Epidermal melanocyte (primary cell): ENCODE measurements around the gene GBP7.
"Not testable (repeated sequence)": the region's sequence is repeated elsewhere in the genome, so short reads cannot be mapped to it uniquely, and the experiment has no call there.

ENCODE experiments used
- DNase-seq: peaks from one replicate; pipeline ENCODE4 v3.0.0; 2011; ENCODE audit warnings: low spot score; ENCODE audit not compliant: insufficient read length

Gene GBP7, protein sequence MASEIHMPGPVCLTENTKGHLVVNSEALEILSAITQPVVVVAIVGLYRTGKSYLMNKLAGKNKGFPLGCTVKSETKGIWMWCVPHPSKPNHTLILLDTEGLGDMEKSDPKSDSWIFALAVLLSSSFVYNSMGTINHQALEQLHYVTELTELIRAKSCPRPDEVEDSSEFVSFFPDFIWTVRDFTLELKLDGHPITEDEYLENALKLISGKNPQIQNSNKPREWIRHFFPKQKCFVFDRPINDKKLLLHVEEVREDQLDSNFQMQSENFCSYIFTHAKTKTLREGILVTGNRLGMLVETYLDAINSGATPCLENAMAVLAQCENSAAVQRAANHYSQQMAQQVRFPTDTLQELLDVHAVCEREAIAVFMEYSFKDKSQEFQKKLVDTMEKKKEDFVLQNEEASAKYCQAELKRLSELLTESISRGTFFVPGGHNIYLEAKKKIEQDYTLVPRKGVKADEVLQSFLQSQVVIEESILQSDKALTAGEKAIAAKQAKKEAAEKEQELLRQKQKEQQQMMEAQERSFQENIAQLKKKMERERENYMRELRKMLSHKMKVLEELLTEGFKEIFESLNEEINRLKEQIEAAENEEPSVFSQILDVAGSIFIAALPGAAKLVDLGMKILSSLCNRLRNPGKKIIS

DNA sequence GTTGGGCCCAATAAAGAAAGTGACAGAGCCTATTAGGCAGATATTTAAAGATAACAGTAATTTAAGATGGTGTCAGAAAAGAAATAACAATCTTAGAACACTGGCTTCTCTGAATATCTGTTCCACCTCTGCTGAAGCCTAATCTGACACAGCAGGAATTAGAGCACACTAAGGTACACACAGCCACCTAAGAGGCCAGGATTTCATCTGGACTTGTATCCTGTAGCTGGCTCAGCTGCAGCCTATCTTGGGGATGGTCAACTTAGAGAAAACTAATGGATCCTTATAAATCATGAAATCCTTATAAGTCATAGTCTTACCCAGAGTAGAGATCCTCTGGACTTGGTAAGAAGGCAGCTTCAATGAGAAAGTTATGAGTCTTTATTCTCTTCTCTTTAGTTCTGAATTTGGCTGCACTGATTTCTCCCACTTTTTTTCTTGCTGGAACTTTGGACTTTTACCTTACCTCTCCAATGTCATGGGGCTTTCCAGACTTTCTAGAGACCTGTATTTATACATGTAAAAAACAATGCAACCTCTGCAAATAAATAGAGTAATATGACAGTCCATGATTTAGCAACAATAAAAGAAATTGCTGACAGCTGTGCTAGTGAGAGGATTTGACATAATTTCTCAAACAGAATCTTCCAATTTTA lies at the start of gene GBP7:
Gene GBP7, minus strand, starts transcription at position 403 of the 656 bp plus-strand sequence. CDS start 4,068 bp downstream, outside the sequence.
- no peak for DNase-seq

DNA sequence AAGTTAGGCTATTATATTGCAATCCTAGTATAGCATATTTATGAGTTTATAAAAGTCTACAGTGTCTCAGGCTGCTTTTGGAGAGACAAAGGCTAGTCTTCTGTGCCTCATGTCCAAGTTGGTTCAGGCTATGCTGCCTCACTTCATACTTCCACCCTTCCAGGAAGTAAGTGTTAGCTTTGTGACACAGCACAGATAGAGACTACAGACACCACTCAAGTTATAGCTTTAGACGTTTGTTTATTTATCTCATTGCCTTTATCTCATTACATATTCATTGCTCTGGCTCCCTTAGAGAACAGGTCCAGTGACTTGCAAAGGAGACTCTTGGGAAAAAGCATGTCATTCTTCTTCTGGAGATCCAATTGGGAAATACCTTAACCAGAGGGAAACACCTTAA lies 45.5 kb upstream of the GBP7 start:
- DNase-seq = no peak

DNA sequence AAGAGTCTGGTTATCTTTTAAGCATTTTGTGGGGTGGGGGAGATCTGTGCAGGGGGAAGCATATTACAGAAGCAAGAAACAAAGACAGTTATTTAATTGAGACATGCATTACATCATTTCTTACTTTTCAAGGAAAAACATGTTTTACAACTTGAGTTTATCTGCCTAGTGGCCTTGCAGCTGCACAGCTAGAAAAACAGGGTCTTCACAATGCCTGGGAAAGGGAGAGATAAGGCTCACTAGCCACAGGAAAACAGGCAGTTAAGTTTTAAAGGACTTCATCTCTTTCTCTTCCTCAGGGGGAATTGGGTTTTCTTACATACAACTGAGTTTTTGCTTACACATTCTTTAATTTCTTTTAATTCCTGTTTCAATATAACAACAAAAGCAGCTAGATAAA lies 44.0 kb upstream of the GBP7 start:
- not testable (repeated sequence) for DNase-seq

DNA sequence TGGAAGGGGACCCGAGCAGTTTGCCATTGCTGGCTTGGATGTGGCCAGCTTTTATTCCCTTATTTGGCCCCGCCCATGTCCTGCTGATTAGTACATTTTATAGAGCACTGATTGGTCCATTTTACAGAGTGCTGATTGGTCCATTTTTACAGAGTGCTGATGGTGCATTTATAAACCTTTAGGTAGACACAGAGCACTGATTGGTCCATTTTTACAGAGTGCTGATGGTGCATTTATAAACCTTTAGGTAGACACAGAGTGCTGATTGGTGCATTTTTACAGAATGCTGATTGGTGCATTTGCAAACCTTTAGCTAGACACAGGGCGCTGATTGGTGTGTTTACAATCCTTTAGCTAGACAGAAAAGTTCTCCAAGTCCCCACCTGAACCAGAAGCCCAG lies 43.1 kb upstream of the GBP7 start:
- DNase-seq = not testable (repeated sequence)

DNA sequence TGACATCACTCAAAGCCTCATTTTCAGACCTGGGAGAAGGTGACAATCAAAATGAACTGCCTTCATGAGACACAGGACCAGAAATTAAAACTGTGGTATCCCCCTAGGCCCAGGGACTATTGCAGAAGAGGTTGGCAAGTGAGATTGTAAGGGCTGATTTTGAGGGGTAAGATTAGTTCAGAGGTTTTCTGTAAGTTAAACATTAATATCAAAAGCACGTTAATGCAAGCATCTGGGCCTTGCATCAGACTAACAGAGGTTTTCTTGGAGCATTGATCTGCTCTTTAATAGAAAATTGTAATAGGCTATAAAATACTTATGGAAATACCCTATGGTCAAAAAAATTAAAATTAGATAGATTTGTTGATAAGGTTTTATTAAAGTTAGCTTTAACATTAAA lies 37.5 kb upstream of the GBP7 start:
- no peak for DNase-seq

DNA sequence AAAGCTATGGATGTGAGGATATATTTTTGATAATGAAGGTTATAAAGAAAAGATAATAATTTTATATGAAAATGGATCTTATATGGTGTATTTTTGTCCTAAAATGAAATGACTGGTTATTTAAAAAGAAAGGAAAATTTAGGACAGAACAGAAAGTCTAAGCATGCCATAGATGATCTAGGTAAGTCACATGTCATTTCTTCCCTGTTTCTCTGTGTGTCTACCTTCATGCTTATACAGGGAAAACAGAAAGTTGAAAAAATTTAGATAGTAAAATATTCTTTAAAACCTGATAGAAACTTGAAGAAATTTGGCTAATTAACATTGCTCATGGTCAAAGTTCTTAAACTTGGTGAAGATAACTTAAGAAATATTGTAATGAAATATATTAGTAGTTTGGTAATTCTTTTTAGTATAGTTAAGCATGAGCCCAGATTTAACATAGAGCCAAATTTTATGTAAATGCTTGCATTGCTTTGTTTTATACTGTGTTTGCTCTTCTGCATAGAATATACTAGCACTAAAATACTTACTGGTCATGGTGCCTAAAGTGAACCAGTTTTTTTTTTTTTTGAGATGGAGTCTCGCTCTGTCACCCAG lies 35.3 kb upstream of the GBP7 start:
- no peak for DNase-seq

DNA sequence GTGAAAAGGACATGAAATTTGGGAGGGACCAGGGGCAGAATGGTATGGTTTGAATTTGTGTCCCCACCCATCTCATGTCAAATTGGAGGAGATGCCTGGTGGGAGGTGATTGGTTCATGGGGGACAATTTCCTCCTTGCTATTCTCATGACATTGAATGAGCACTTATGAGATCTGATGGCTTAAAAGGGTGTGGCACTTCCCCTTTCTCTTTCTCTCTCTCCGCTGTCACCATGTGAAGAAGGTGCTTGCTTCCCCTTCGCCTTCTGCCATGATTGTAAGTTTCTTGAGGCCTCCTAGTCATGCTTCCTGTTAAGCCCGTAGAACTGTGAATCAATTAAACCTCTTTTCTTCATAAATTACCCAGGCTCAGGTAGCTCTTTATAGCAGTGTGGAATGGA lies 30.6 kb upstream of the GBP7 start:
- DNase-seq = no peak

DNA sequence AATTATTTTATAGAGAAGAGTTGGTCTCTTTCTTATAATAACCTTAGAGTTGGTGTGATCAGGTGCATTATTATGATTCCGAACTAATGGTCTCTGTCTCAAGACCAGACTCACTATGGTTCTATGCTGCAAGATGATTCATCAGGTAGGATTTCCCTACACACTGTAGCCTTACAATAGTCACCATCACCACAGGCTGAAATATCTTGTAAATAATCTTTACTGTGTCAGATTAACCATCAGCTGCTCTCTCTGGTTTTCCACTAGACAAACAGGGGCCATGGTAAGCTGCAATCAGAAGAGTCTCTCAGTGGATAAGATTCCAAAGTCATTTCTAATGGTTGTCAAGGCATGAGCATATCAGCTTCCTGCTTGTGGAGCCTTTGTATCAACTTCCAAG lies 27.4 kb upstream of the GBP7 start:
- no peak for DNase-seq

DNA sequence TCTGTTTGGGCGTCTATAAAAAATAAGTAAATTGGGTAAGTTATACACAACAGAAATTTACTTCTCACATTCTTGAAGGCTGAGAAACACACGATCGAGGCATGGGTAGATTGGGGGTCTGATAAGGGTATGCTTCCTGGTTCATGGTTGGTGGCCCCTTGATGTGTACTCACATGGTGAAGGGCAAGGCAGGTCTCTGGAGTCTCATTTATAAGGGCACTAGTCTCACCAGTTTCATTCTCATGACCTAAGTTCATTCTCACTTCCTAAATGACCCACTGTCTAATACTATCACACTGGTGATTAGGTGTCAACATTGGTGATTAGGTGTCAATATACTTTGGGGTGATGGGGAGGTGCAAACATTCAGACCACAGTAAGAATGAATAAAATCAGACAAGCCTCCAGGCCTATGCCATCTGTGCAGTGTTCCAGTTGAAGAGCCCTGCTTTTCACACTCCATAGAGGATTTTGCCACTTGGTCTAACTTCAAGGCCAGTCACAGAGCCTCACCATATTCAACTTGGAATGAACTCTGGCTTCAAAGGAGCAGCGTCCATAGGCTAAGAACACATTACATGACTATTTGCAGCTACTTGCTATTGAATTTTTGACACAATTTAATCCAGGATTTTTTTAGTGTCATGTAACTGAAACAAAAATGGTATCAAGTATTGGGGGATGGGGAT lies 25.4 kb upstream of the GBP7 start:
- DNase-seq = no peak

DNA sequence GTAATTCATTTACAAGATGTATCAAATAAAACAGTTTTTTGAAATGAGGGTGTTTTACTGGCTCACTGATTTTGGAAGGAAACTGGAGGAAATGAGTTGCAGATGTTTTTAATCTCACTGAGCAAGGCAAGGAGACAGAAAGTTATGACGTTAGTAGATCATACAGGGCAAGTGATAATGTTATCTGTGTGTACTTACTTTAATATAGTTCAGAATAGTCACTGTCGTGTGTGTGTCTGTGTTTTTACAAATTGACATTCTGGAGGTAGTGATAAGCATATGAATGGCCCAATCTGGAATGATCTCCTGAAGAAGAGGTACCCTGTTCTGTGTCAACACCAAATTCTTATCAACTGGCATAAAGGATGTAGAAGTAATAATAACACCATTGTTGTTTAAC lies 24.9 kb upstream of the GBP7 start:
- no peak for DNase-seq

DNA sequence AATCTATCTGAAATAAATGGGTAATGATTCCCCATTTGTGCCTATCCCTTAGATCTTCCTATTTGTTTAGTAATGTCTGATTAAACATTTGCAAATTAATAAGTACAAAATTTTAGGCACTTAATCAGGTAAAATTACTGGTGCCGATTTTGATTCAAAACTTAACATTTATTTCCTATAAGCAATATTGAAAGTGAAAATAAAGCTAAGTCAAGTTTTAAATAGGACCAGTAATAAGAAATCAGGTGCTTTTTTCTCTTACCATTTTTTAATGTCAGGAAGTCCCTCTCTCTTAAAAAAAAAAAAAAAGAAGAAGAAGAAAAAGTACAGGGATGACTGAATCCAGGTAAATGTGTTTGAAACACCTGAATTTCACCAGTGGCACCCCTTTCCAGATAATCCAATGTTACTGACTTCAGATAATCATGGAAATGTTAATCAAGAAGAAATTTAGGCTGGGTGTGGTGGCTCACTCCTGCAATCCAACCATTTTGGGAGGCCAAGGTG lies 23.8 kb upstream of the GBP7 start:
- no peak for DNase-seq

DNA sequence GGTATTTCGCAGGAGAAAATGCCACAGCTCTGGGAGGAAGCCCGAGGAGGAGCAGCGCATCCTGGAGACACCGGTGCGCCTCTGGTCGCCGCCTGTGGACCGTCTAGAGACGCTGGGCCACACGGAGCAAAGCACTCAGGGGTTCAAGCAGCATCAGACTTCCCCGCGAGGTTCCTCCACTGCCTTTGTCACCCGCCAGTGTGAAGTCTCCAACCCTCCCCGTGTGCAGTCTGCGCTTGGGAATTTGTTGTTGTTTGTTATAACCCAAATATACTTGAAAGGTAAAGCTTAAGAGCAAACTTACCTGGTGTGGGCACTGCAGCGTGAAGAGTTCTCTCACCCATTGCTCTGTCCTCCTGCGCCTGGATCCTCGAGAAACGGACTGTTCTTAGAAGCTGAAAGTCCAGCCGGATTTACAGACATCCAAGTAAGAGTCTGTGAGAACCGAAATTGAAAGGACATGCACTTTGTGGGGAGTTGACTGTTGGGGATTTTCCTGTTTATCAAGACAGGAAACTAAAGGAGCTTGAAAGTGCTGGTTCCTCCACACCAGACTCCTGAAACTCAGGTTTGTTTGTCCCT lies 22.8 kb upstream of the GBP7 start, which contains the start of gene GBP4:
Gene GBP4, minus strand, starts transcription at position 452 of the 582 bp plus-strand sequence. Its CDS starts 108 bp downstream, at position 344.
- DNase-seq = no peak

DNA sequence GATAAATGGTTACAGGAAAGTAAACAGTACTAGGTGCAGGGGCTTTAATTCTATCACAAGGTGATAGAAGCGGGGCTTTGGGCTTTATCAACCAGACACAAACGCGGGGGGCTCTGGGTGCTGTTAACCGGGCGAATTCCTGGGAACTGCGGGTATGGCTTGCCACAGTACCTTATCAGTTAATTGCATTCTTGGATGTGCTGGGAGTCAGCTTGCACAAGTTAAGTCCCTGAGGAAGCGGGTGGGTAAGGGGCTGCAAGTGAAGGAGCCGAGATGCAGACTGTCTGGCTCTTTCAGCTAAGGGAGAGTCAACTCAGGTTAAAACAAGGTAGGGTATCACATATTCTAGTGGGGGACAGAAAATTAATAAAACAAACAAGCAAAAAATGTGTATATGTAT lies 22.3 kb upstream of the GBP7 start:
- DNase-seq = no peak

DNA sequence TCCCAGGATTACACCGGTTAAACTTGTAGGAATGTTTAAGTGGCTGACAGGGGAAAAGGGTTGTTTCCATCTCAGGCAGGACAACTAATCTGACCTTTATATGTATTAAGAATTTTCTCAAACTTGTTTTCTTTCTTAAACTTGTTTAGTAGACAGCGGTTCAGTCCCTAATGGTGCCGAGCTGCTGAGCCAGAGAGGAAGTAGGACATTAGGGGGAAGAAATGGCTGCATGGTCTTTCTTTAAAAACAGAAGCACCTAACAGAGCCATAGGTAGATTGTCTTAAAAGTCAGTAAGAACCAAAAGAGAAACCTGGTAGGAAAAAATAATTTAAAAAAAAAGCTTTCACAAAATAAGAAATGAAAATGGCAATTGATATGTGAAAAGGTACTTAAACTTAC lies 19.7 kb upstream of the GBP7 start:
- DNase-seq = no peak

DNA sequence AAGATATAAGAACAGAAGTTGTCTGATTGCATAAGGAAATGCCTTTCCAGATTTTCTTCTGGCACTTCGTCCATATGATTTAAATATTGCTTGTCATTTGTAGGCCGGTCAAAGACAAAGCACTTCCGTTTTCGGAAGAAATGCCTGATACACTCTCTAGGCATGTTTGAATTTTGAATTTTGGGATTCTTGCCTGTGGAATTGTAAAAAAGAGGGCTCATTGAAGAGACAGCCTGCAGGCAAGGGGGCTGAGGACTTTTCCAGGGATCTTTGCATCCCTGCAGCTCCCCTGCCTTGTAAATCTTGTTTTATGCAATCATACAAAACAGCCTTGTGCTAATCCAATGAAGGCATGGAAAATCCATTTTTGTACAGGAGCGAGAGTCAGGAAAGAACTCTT lies 15.5 kb upstream of the GBP7 start:
- DNase-seq = no peak

DNA sequence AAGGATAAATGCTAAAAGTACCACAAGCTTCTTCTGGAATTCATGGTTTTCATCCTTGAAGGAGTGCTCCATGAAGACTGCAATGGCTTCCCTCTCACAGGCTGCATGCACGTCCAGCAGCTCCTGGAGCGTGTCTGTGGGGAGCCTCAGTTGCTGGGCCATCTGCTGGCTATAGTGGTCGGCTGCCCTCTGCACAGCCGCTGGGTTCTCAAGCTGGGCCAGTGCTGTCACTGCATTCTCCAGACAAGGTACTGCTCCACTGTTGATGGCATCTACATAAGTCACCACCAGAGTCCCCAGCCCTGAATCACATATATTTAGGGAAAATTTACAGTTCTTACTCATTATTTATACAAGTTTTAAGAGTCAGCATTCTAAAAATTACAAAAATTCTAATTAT lies 14.2 kb upstream of the GBP7 start:
- no peak for DNase-seq

DNA sequence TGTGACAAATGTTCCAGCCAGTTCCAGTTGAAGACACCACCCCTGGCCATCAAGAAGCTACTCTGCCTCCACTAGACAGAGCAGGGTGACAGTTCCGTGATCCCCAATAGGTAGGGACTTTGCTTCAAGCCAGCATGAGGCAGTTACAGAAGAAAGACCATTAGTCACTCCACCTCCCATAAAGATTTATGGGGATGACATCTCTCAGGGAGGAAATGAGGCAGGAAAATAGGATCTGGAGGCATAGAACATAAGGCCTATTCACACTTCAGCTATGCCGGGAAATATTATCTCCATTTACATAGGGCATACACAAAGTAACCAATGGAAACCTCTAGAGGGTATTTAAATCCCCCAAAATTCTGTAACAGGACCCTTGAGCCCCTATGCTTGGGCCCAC lies 3.5 kb upstream of the GBP7 start:
- DNase-seq = no peak

DNA sequence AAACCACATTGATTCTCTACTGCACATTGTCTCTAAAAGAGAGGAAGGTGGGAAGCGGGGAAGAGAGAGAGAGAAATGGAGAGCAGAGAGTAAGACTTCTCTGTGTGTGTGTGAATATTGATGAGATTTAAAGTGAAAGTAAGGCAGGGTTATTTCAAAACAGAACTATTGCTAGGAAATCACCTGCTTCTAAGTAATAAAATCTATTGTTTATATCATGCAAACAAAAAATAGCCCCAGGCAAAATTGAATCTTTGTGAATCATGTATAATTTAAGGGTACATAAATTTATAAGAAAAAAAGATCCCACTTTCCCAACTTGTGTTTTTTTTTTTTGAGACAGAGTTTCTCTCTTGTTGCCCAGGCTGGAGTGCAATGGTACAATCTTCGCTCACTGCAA lies 1.2 kb upstream of the GBP7 start:
- no peak for DNase-seq

DNA sequence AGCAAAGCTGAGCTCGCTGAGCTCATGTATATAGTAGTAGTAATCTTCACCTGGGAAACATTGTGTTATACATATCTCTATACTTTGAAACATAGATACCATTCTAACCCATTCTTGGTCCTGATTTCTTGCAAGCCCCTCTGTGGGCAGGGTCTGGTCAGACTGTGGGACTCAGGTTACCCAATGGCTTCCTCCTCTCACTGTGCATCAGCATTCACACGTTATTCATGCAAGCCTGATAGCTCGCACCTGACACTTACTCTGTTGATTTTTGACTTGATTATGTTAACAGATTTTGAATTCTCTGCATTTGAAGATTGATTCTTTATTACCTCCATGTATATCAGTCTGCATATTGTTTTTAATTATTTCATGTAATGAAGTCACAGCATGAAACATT lies 1.3 kb downstream of the GBP7 start:
- no peak for DNase-seq

DNA sequence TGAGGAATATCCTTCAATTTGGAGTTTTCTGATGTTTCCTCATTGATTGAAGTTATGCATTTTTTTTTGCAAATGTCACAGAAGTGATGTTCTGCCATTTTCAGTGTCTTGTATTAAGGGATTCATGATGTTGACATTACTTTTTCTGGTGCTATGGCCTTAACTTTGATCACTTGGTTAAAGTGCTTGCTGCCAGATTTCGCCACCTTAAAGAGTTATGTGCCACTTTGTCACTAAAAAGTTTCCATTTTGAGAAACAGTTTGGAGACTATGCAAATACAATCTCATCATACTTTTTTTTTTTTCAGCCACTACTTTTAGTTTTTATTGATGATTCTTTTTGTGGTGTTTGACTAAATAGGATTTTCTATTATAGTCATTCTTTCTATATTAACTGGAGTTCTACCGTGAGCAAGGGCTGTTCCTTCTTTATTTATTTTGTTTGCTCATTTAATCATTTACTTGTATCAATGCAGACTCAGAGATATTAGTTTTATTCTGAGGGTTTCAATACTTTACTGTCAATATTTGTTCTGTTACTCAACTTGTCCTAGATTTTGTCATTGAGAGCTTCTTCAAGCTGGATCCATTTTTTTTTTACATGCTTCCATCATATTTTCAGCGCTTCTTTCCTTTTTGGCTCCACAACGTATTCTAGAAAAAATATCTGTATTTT lies 3.2 kb downstream of the GBP7 start:
- DNase-seq = no peak
